GM19452 (cell line): Measurements from ENCODE around the gene EEF1G.
"Not testable (repeated sequence)": the region's sequence is repeated elsewhere in the genome, so short reads cannot be mapped to it uniquely, and the experiment has no call there.

ENCODE experiments used
- ATAC-seq: cut with Tn5 transposase; IDR thresholded peaks from one replicate; pipeline ENCODE4 v1.9.1; 2021; ENCODE audit not compliant: unreplicated experiment

The EEF1G gene, protein sequence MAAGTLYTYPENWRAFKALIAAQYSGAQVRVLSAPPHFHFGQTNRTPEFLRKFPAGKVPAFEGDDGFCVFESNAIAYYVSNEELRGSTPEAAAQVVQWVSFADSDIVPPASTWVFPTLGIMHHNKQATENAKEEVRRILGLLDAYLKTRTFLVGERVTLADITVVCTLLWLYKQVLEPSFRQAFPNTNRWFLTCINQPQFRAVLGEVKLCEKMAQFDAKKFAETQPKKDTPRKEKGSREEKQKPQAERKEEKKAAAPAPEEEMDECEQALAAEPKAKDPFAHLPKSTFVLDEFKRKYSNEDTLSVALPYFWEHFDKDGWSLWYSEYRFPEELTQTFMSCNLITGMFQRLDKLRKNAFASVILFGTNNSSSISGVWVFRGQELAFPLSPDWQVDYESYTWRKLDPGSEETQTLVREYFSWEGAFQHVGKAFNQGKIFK

DNA sequence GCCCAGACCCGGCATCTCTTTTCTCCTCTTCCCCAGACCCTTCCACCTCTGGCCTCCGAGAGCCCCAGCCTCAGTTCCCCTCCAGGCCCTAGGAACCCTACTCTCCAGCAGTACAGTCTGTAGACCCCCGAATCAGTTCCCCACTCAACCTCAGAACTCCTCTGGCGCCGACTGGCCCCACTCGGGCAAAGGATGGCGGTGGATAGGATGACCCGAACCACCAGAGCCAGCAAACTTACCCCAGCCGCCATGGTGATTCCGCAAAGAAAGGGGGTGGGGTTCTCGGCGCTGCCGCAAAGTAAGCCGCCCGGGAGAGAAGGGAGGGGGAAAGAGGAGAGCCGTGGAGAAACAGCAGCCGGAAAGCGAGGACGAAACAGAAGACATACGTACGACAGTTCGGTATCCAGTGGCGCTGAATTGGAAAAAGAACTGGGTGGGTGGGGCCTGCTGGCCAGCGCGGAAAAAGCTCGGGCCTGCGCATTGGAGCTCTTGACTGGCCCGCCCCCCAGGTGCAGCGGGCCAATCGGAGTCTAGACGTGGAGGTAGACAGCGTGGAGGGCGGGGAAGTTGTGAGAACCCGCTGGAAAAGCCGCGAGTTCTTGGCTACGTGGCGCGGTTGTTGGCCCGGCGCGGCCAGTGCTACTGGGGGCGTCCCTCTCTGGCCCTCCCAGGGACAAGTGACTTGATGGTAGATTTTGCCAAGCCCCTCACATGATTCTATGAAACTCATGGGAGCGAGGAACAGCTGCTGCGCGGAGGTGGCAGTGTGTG is at the start of gene EEF1G:
EEF1G (minus strand) TSS at position 300 of the 771 bp plus-strand sequence; CDS start at position 251, 49 bp downstream.
- ATAC-seq = peak; percentile 83

DNA sequence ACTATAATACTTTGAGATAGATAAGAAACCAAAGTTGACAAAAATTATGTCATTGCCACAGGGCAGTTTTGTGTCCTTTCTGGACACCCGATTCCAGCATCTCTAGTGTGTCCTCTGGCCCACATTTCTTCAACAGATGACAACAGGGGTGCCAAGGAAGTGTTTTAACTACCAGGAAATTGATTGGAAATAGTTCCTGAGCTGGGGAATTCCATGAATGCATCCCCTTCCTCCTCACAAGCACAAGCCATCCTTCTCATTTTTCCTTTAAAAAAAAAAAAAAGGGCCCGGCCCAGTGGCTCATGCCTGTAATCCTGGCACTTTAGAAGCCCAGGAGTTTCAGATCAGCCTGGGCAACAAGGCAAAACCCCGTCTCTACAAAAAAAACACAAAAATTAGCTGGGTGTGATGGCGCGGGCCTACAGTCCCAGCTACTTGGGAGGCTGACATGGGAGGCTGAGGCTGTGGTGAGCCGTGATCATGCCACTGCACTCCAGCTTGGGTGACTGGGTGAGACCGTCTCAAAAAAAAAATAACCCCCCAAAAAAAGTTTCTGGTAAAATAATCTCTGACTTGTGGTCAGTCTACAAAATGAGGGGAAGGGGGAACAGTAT is 48.9 kb upstream of the EEF1G start:
- no peak for ATAC-seq

DNA sequence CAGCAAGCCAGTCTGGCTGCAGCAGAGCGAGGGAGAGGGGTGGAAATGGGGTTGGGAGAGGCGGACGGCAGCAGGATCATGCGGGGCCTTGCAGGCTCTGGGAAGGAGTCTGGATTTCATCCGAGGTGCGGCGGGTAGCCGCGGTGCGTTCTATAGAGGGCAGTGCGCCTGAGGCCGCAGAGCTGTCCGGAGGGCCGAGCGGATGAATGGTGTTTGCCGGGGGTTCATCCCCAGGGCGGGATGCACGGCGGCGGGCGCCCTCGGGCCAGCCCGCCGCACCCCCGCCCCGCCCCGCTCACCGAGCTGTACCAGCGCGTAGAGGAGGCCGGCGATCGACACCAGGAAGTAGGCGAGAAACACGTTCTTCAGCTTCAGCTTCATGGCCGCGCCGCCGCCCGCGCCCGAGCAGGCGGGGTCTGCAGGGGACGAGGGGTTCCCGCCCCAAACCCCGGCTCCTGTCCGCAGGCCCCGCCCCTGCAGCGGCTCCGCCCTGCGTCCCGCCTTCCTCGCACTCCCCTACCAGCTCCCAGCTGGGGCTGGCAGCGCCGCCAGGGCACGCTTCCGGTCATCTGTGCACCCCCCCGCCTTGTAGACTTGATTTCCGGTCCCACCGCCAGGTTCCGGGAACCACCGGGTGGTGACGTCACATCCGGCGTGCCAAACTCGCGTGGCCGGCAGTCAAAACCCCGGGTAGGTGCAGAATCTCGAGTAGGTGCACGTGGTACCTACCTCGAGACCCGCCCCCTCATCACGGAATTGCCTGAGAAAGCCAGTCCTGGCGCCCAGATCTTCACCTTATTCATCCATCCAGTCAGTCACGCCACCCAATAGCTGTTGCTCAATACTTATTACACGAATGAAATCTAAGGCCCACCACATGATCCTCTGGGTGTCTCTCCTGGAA is 48.1 kb upstream of the EEF1G start, which contains the start of gene B3GAT3:
B3GAT3 (minus strand) TSS at position 420 of the 904 bp plus-strand sequence; CDS start at position 381, 39 bp downstream.
- ATAC-seq = peak; percentile 94

DNA sequence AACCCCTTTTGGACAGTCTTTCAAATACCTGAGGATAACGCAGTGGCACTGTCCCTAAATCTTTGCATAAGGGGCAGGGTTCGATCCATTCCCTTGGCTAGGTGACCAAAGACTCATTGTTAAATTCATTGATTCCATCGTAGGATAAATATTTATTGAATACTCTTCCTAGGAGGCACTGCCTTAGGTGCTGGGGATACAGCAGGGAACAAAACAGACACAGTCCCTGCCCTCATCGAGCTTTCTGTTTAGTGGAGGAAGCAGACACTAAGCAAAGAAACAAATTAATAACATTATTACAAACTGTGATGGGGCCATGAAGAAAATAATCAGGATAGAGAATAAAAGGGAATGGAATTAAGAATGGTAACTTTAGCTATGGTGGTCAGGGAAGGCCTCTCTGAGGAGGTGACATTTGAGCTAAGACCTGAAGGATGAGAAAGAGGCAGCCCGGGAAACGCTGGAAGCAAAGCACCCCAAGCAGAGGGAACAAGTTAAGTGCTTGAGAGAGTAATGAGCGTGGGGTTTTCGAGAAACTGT is 47.4 kb upstream of the EEF1G start:
- ATAC-seq = no peak

DNA sequence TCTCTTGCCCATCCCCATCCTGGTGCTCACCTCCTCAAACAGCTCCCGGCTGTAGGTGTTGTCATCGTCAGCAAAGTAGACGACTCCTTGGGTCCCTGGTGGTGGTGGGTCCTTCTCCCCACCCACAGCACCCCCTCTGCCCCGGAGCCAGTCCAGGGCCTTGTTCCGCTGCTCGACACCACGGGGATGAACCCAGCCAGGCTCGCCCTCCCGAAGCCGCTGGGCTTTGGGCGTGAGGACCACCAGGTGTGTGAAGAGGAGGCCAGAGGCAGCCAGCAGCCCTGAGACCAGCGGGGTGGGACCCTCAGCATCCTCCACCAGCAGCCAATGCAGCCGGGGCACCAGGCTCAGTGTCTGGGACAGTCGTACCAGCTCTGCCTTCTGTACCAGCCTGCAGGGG is 43.3 kb upstream of the EEF1G start:
- not testable (repeated sequence) for ATAC-seq

DNA sequence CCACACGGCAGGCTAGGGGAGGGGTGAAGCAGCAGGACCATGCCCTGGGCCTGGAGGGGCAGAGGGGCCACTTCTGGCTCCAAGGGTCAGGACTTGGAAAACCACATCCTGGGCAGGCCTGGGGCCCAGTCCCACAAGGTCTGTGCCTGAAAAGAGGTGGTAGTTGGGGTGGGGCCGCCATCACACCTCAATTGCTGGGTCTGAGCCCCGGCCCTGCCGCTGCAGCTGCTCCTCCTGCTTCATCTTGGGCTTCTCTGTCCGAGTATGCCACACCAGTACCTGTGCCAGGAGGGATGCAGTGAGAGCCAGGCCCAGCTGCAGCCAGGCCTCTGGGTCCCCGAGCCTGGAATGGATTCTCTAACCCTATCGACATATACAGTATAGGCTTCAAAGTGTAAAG is 41.8 kb upstream of the EEF1G start:
- no peak for ATAC-seq

DNA sequence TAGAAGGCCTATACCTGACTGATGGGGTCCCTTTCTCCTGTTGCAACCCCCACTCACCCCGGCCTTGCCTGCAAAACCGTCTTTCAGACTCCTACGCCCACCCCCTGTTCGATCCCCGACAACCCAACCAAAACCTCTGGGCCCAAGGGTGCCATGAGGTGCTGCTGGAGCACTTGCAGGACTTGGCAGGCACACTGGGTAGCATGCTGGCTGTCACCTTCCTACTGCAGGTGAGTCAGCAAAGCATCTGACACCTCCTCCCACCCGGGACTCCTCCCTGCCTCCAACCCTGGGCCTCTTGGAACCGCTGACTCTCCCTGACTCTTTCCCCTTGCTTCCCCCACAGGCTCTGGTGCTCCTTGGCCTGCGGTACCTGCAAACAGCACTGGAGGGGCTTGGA is 40.6 kb upstream of the EEF1G start:
- ATAC-seq = no peak

DNA sequence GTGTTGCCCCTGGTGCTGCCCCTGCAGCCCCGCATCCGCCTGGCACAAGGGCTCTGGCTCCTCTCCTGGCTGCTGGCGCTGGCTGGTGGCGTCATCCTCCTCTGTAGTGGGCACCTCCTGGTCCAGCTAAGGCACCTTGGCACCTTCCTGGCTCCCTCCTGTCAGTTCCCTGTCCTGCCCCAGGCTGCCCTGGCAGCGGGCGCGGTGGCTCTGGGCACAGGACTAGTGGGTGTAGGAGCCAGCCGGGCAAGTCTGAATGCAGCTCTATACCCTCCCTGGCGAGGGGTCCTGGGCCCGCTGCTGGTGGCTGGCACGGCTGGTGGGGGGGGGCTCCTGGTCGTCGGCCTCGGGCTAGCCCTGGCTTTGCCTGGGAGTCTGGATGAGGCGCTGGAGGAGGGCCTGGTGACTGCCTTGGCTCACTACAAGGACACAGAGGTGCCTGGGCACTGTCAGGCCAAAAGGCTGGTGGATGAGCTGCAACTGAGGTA is 39.6 kb upstream of the EEF1G start:
- ATAC-seq = no peak

DNA sequence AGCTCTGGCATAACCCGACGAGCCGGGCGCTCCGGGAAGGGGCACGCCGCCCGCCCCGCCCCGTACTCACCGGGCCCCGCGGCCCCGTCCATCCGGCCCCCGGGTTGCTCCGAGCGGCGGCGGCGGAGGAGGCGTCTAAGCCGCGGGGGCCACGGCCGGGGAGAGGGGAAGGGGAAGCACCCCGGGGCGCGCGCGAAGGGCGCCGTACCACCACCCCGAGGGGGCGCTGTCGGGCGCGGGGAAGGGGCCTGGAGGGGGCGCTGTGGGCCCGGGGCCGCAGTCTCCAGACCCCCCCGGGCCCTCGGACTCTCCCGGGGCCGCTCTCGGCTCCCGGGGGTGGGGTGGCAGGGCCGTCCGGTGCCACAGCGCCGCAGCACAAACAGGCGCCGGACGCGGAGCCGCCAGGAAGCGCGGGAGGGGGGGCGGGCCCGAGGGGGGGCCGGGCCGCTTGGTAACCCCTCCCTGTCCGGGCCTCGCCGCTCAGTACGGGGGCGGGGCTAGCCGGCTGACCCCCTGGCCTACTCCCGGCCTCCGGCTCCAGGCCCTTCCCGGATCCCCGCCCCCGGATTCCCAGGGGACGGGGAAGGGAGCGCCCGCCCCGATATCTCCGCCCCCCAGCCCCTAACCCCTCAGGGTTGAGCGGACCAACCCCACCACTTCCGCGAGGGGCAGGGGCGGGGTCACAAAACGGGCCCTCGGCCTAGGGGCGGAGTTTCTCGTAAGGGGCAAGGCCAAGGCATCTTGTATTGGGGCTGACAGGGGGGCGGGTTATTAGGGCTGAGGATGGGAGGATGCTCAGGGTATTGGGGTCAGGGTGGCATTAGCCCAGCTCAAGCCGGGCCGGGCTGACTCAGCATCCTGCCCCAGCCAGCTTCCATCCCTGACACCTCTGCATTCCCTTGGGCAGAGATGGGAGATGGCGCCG is 38.9 kb upstream of the EEF1G start, which contains the start of the genes EML3 and ROM1:
EML3 (minus strand) TSS at position 410 of the 925 bp plus-strand sequence; CDS start at position 92, 318 bp downstream.
ROM1 (plus strand) TSS at position 892 of the 925 bp plus-strand sequence; CDS start at position 917, 25 bp downstream.
- ATAC-seq = peak; percentile 65

DNA sequence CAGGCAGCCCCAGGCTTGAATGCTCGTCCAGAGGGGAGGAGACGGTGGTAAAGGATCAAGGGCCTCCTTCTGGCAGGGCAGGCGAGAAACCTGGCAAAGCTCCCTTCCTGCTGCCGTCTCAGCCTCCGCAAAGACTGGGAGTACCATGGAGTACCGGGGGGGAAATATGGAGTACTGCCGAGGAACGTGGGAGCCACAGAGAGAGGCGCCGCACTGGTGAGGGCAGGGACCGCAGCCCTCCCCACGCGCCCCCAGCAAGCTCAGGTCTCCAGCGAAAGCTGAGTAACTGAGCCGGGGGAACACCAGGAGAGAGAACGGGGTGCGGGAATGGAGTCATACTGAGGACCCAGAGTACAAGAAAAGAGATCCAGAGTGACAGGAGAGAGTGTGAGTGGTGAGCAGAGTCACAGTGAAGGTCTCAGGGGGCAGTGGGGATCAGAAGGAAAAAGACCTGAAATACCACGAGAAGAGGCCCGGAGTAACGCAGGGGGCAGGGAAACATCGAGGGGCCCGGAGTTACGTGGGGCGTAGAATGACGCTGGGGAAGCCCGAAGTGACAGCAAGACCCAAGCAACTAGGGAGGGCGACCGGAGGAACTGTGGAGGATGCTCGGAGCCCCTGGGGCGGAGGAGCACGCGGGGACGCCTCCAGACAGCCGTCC is 38.1 kb upstream of the EEF1G start:
- peak; percentile 27 for ATAC-seq

DNA sequence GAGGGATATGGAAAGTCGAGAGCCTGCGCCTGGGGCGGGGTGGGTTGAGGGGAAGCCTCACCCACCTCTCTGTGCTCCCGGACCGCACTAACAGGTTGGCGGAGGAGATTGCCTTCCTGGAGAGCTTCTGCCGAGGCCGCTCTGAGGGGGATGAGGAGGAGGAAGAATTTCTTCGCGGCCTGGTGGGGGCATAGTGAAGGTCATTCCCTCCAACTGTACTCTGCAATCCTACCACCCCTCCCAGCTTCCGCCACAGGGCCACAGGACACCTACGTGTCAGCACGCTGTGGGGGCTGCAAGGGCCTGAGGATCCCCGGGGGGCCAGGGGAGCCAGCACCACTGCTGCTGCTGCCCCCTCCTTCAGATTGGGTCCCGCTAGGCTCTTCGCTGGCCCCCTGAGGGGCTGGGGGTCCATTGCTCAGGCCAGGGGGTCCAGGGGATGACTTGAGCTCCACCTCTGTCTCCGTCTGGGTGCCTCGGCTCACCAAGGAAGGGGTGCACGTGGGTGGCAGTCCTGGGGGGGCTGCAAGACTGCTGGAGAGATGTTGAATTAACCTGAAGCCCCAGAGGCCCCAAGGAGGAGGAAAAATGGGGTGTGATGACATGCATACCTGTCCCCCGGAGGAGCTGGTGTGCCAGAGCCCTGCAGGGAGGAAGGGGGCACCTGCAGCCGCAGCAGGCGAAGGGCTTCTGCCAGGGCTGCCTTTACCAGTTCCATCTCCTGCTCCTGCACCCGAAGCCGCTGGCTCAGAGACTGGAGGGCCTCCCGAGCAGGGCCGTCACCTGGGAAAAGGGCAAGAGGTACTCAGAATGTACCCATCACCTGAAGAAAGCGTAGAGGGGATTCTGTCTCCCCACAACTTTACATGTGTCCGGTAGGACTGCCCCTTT is 37.4 kb upstream of the EEF1G start:
- no peak for ATAC-seq

DNA sequence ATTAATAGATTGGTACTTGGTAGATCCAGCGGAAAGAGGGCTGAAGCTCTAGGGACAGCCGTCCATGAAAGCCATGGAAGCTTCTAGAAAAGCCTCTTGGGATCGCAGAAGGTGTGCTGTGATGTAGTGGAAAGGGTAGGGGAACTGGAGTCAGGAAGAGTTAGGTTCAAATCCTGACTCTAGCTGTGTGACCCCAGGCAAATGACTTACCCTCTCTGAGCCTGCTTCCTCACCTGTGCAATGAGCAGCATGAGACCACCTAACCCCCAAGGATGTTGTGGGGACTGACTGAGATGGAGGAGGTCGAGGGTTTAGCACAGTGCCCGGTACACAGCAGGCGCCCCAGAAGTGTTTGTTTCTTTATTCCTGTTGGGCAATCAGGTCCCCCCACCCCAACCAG is 36.7 kb upstream of the EEF1G start:
- no peak for ATAC-seq

DNA sequence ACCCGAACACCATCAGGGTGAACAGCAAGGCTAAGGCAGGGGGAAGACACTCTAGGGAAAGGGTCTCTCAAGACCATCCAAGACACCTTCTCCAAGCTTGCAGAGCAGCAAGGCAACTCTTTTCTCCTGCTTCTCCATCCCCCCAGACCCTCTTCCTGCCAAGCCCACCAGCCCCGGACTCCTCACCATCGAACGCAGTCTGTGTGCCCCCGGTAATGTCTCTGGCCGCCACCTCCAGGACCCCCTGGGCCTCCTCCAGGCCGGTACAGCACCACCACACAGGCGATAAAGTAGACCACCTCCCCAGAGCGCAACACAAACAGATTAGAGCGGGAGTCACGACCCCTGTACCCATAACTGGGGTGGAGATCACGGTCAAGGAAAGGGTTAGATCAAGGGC is 35.1 kb upstream of the EEF1G start:
- ATAC-seq = no peak

DNA sequence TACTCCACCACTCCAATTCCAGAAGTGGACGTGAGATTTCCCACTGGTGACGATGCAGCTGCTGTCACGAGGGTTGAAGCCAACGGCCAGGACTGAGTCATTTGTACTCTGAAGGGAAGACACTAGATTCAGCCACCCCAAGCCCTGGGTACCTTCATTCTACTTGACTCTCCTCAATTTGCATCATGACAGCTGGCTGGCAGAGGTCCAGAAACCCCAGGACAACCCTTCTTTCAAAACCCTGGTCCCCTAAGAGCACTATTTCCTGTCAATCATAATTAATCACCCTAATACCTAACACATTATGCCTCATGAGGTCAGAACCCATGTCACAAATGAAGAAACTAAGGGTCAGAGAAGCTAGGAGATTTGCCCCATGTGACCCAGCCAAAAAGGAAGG is 34.0 kb upstream of the EEF1G start:
- ATAC-seq = no peak

DNA sequence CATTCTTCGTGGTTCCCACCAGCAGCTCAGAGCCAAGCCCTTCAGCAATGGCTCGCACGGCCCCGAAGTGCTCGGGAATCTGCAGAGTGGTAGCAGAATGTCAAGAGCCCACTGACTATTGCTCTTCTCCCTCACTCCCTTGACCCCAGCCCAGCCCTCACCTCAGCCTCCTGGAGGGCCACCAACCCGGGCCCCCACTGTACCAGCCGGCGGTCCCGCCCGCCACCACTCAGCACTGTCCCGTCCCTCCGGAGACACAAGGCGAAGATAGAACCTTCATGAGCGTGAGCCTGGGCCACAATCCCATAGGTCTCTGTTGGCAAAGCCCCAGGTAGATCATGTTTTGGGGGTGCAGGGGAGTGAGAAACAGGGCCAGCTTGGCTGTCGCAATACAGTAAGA is 32.2 kb upstream of the EEF1G start:
- ATAC-seq = no peak

DNA sequence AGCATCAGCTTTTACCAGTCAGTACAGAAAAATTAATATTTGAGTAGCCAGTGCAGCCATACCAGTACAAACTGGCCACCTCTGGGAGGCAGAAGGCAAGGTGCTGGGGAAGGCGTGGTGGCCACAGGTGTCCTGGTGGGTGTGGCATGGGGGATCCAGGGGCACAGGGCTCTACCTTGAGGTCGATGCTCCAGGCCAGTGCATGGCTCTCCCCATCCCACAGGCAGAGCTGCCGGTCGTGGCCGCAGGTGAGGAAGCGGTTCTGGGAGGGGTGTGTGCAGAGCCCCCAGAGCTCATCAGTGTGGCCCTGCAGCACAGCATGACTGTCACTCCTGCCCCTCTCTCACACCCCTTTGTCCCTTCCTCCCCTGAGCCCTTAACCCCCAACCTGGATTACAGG is 31.8 kb upstream of the EEF1G start:
- ATAC-seq = no peak

DNA sequence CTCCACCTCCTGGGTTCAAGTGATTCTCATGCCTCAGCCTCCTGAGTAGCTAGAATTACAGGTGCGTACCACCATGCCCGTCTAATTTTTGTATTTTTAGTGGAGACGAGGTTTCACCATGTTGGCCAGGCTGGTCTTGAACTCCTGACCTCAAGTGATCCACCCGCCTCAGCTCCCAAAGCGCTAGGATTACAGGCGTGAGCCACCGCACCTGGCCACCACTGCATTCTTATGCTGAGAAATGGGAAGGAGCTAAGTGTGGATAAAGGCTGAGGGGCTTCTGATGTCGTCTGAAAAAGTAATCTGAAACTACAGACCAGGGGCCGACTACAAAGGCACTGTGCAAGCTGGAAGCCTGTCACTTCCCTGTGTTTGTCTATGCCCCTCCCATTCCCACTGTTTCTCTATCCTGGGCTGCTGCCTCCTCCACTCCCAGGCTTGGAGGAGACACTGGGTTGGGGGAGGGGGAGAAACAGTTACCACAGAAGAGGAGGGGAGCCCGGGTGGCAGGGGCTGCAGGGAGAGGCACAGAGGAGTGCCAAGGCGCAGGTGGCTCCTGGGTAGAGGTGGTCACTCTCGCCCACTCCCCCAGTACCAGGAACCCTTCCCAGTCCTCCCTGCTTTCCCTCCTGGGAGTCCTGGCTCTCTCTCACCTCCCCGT is 30.9 kb upstream of the EEF1G start:
- ATAC-seq = no peak
